ENCODE results near the gene SMIM13. TPM values are rescaled to one million over a fixed set of nuclear protein-coding genes. Genes with fewer than 3 reads are reported as not detected.

Gene SMIM13
- total and polyA plus RNA-seq, 2 donors (not counting 3 experiments of a cell fraction or from before 2014, with no cell fraction given): 3.2 to 14.7 TPM

DNA sequence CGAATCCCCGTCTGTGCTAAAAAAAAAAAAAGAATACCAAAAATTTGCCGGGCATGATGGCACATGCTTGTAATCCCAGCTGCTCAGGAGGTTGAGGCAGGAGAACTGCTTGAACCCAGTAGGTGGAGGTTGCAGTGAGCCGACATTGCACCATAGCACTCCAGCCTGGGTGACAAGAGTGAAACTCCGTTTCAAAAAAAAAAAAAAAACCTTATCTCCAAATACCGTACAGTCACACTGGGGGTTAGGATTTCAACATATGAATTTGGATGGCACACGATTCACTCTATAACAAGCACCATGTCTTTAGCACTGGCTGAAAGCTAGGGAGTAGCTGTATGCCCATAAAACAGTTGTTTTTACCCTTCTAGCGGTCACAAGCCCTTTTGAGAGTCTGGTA lies 3.8 kb downstream of the SMIM13 start:
- Histone ChIP-seq H3K27ac (ENCODE audit: insufficient read depth, low read depth, low read length) (no peak overlapping the region), H2AFZ (ENCODE audit: low read depth, low read length) (no peak overlapping the region), H3K9ac (replicated peaks; ENCODE audit: extremely low read depth, insufficient read depth, low read length) (no peak overlapping the region), H3K9me3 (replicated peaks; ENCODE audit: control insufficient read depth, insufficient read depth, low read length) (no peaks in the 10 kb centered on the region), H3K4me3 (replicated peaks in 1 of 3; ENCODE audit: insufficient read depth in 1 of 3, low read depth in 1 of 3, low read length in 3 of 3) (no peak overlapping the region), H3K4me1 (ENCODE audit: control insufficient read depth, extremely low read depth, insufficient read depth, low read length) (peaks cover 18% of the 10 kb centered on the region), H3K79me2 (ENCODE audit: control insufficient read depth, insufficient read depth, low read length) (peaks cover 79% of the 10 kb centered on the region), H3K9me1 (replicated peaks; ENCODE audit: control insufficient read depth, extremely low read depth, insufficient read depth, low read length) (no peaks in the 10 kb centered on the region), H4K20me1 (replicated peaks; ENCODE audit: control insufficient read depth, extremely low read depth, insufficient read depth, low read length) (peaks cover 6% of the 10 kb centered on the region), H3K27me3 (ENCODE audit: control insufficient read depth in 2 of 2, insufficient read depth in 2 of 2, low read length in 2 of 2) (no peaks in the 10 kb centered on the region), H3K36me3 (ENCODE audit: control insufficient read depth in 2 of 2, extremely low read depth in 1 of 2, insufficient read depth in 2 of 2, low read length in 2 of 2) (no peaks in the 10 kb centered on the region), H3K4me2 (ENCODE audit: insufficient read depth, low read length) (no peak overlapping the region)
- TF ChIP-seq FOS (IDR thresholded peaks at IDR 0.05; ENCODE audit: borderline replicate concordance, insufficient read depth, low read length): no peak
- no peak for TF ChIP-seq POLR2A (IDR thresholded peaks at IDR 0.05; ENCODE audit: low read depth, low read length)
- no peak for TF ChIP-seq EZH2 (IDR thresholded peaks at IDR 0.05; ENCODE audit: borderline replicate concordance, low read depth, low read length, severe bottlenecking)
- TF ChIP-seq, protein P1, sequence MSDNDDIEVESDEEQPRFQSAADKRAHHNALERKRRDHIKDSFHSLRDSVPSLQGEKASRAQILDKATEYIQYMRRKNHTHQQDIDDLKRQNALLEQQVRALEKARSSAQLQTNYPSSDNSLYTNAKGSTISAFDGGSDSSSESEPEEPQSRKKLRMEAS (IDR thresholded peaks at IDR 0.05; ENCODE audit: insufficient read depth, insufficient read length): no peak
- CTCF ChIA-PET: interaction anchor here (0.7 kb wide), 1 partner anchor 125 kb away, joined by 3 read pairs; no protein-coding TSS in a partner anchor
- POLR2A ChIA-PET: interaction anchor here (0.6 kb wide), 1 partner anchor 1505 kb away, joined by 3 read pairs; no protein-coding TSS in a partner anchor
- FAIRE-seq (no peak), DNase-seq (ENCODE audit: low read depth, low spot score) (no peak)
- BruUV-seq (replicated peaks): no TSS peak
- dilution Hi-C loops (cut with MboI; ENCODE audit: extremely low pct_ligation_motif_present, low sequenced_read_pairs) (no loop called here), intact Hi-C loops (cut with micrococcal nuclease) (loop anchor here (10.0 kb wide), 1 partner anchor 373 kb away; the partner anchor contains the start of gene TMEM14C)

DNA sequence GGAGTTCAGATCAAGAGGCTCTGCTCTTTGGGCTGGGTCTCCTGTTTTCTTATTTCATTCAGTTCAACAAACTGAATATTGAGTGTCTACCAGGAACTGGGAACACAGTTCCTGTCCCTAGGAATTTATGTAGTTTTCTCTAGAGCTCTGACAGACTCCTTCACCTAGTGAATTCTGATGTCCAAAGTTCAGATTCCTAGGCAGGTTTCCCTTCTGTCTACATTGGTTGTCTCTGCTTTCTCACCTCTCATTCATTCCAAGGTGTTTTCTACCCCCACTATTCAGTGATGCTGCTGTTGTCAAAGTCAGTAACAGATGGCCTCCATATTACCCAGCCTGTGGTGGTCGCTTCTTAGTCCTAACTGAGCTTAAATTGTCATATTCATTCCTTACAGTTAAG lies 4.4 kb downstream of the SMIM13 start:
- dilution Hi-C loops (cut with MboI; ENCODE audit: extremely low pct_ligation_motif_present, low sequenced_read_pairs) (no loop called here), intact Hi-C loops (cut with micrococcal nuclease) (loop anchor here (1.0 to 10.0 kb wide), 2 partner anchors 13 to 373 kb away; partner anchors contain the start of genes ERVFRD-1 and TMEM14C)

More for the DNA sequence above, 4.4 kb downstream of the SMIM13 start:
- DNase-seq (ENCODE audit: low read depth, low spot score) (no peak), FAIRE-seq (no peak)
- no peaks in the 10 kb centered on the region for H3K27me3 ChIP-seq (ENCODE audit: control insufficient read depth in 2 of 2, insufficient read depth in 2 of 2, low read length in 2 of 2)
- ChIA-PET POLR2A (interaction anchor here (0.6 kb wide), 1 partner anchor 1505 kb away, joined by 3 read pairs; no protein-coding TSS in a partner anchor), CTCF (interaction anchor here (0.7 to 1.0 kb wide), 2 partner anchors 32 to 125 kb away, joined by 3 read pairs; no protein-coding TSS in a partner anchor)
- H2AFZ ChIP-seq (ENCODE audit: low read depth, low read length): no peak overlapping the region
- no peaks in the 10 kb centered on the region for H3K9me3 ChIP-seq (replicated peaks; ENCODE audit: control insufficient read depth, insufficient read depth, low read length)
- peaks cover 9% of the 10 kb centered on the region for H4K20me1 ChIP-seq (replicated peaks; ENCODE audit: control insufficient read depth, extremely low read depth, insufficient read depth, low read length)
- H3K36me3 ChIP-seq (ENCODE audit: control insufficient read depth in 2 of 2, extremely low read depth in 1 of 2, insufficient read depth in 2 of 2, low read length in 2 of 2): no peaks in the 10 kb centered on the region
- H3K4me2 ChIP-seq (ENCODE audit: insufficient read depth, low read length): no peak overlapping the region
- H3K9me1 ChIP-seq (replicated peaks; ENCODE audit: control insufficient read depth, extremely low read depth, insufficient read depth, low read length): no peaks in the 10 kb centered on the region
- no peak overlapping the region for H3K4me3 ChIP-seq (replicated peaks in 1 of 3; ENCODE audit: insufficient read depth in 1 of 3, low read depth in 1 of 3, low read length in 3 of 3)
- no peak overlapping the region for H3K27ac ChIP-seq (ENCODE audit: insufficient read depth, low read depth, low read length)
- peaks cover 14% of the 10 kb centered on the region for H3K4me1 ChIP-seq (ENCODE audit: control insufficient read depth, extremely low read depth, insufficient read depth, low read length)
- H3K9ac ChIP-seq (replicated peaks; ENCODE audit: extremely low read depth, insufficient read depth, low read length): no peak overlapping the region
- BruUV-seq (replicated peaks): no TSS peak
- TF ChIP-seq POLR2AphosphoS5 (IDR thresholded peaks at IDR 0.05; ENCODE audit: insufficient read depth, low read depth, low read length) (no peak), GATA2 (IDR thresholded peaks at IDR 0.05; ENCODE audit: insufficient read depth, insufficient read length, low read depth, low read length) (no peak), FOS (IDR thresholded peaks at IDR 0.05; ENCODE audit: borderline replicate concordance, insufficient read depth, low read length) (no peak), MYC (IDR thresholded peaks at IDR 0.05; ENCODE audit: low read depth, low read length) (no peak), POLR2A (IDR thresholded peaks at IDR 0.05; ENCODE audit: low read depth, low read length) (no peak)
- TF ChIP-seq, protein P2, sequence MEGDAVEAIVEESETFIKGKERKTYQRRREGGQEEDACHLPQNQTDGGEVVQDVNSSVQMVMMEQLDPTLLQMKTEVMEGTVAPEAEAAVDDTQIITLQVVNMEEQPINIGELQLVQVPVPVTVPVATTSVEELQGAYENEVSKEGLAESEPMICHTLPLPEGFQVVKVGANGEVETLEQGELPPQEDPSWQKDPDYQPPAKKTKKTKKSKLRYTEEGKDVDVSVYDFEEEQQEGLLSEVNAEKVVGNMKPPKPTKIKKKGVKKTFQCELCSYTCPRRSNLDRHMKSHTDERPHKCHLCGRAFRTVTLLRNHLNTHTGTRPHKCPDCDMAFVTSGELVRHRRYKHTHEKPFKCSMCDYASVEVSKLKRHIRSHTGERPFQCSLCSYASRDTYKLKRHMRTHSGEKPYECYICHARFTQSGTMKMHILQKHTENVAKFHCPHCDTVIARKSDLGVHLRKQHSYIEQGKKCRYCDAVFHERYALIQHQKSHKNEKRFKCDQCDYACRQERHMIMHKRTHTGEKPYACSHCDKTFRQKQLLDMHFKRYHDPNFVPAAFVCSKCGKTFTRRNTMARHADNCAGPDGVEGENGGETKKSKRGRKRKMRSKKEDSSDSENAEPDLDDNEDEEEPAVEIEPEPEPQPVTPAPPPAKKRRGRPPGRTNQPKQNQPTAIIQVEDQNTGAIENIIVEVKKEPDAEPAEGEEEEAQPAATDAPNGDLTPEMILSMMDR (IDR thresholded peaks at IDR 0.05; ENCODE audit: extremely low read depth in 1 of 2, insufficient read depth in 1 of 2, low read depth in 1 of 2, low read length in 2 of 2): no peak
- H3K79me2 ChIP-seq (ENCODE audit: control insufficient read depth, insufficient read depth, low read length): peaks cover 84% of the 10 kb centered on the region
